H9 (cell line): ENCODE data around the gene ACAP3. TPM values are rescaled to one million over a fixed set of nuclear protein-coding genes. Genes with fewer than 3 reads are reported as not detected.

ENCODE experiments used
- DNase-seq: peaks from one replicate; pipeline ENCODE4 v3.0.0-alpha.2; 2017
- H2AFZ ChIP-seq: one replicate; pipeline ENCODE4 v1.6.1; 2013; ENCODE audit warnings: mild to moderate bottlenecking, low read length, control low read depth, moderate library complexity
- H2AK5ac ChIP-seq: 2 replicates; pipeline ENCODE4 v1.6.1; 2013; ENCODE audit warnings: low read length, control low read depth, mixed read lengths; ENCODE audit not compliant: insufficient read length
- H2BK120ac ChIP-seq: one replicate; pipeline ENCODE4 v1.6.1; 2013; ENCODE audit warnings: low read depth, mild to moderate bottlenecking, low read length, control low read depth, inconsistent platforms; ENCODE audit not compliant: poor library complexity, severe bottlenecking
- H2BK12ac ChIP-seq: 2 replicates; pipeline ENCODE4 v1.6.1; 2013; ENCODE audit warnings: low read length, control low read depth, mixed read lengths, low read depth; ENCODE audit not compliant: insufficient read length
- H2BK15ac ChIP-seq: 2 replicates; pipeline ENCODE4 v1.6.1; 2013; ENCODE audit warnings: low read depth, low read length, control low read depth
- H2BK20ac ChIP-seq: one replicate; pipeline ENCODE4 v1.6.1; 2013; ENCODE audit warnings: low read depth, mild to moderate bottlenecking, low read length, control low read depth, inconsistent platforms; ENCODE audit not compliant: poor library complexity, severe bottlenecking
- H2BK5ac ChIP-seq: 2 replicates; pipeline ENCODE4 v1.6.1; 2013; ENCODE audit warnings: low read length, control low read depth, mixed read lengths; ENCODE audit not compliant: insufficient read length
- H3K14ac ChIP-seq: 2 replicates; pipeline ENCODE4 v1.6.1; 2013; ENCODE audit warnings: low read length, control low read depth; ENCODE audit not compliant: insufficient read depth
- H3K18ac ChIP-seq: 2 replicates; pipeline ENCODE4 v1.6.1; 2013; ENCODE audit warnings: low read depth, mild to moderate bottlenecking, mixed read lengths, low read length, control low read depth; ENCODE audit not compliant: insufficient read length
- H3K23ac ChIP-seq: 2 replicates; pipeline ENCODE4 v1.6.1; 2013; ENCODE audit warnings: low read length, control low read depth, mixed read lengths, low read depth; ENCODE audit not compliant: insufficient read length
- H3K23me2 ChIP-seq: 2 replicates; pipeline ENCODE4 v1.6.1; 2013; ENCODE audit warnings: low read depth, mild to moderate bottlenecking, mixed read lengths, low read length, control low read depth; ENCODE audit not compliant: insufficient read length, poor library complexity, severe bottlenecking
- H3K27ac ChIP-seq: 2 replicates; pipeline ENCODE4 v1.5.1; 2013; ENCODE audit warnings: low read length, control low read depth, mixed read lengths, low read depth; ENCODE audit not compliant: insufficient read length
- H3K27me3 ChIP-seq: 2 replicates; pipeline ENCODE4 v1.6.1; 2013; ENCODE audit warnings: low read length, control low read depth, inconsistent platforms; ENCODE audit not compliant: insufficient read depth
- H3K4ac ChIP-seq: 2 replicates; pipeline ENCODE4 v1.6.1; 2013; ENCODE audit warnings: low read depth, mild to moderate bottlenecking, control low read depth, inconsistent platforms, low read length, moderate library complexity
- H3K4me1 ChIP-seq: 2 replicates; pipeline ENCODE4 v1.6.1; 2013; ENCODE audit warnings: low read length, control low read depth, inconsistent platforms; ENCODE audit not compliant: insufficient read depth
- H3K4me2 ChIP-seq: 2 replicates; pipeline ENCODE4 v1.6.1; 2013; ENCODE audit warnings: low read length, control low read depth, mixed read lengths; ENCODE audit not compliant: insufficient read length, insufficient read depth
- H3K56ac ChIP-seq: 2 replicates; pipeline ENCODE4 v1.6.1; 2013; ENCODE audit warnings: low read depth, mild to moderate bottlenecking, mixed read lengths, low read length, control low read depth; ENCODE audit not compliant: insufficient read length
- H3K79me1 ChIP-seq: 2 replicates; pipeline ENCODE4 v1.6.1; 2013; ENCODE audit warnings: low read depth, mild to moderate bottlenecking, moderate library complexity, low read length, control low read depth, inconsistent platforms; ENCODE audit not compliant: insufficient read depth, poor library complexity, severe bottlenecking
- H3K79me2 ChIP-seq: 2 replicates; pipeline ENCODE4 v1.6.1; 2013; ENCODE audit warnings: low read length, control low read depth, inconsistent platforms; ENCODE audit not compliant: insufficient read depth
- H3K9ac ChIP-seq: 2 replicates; pipeline ENCODE4 v1.6.1; 2013; ENCODE audit warnings: low read length, control low read depth, mixed read lengths; ENCODE audit not compliant: insufficient read length; ENCODE audit errors: extremely low read depth
- H3K9me3 ChIP-seq: one replicate; pipeline ENCODE4 v1.6.1; 2013; ENCODE audit warnings: low read depth, low read length, inconsistent platforms; ENCODE audit not compliant: control insufficient read depth
- H3T11ph ChIP-seq: one replicate; pipeline ENCODE4 v1.6.1; 2013; ENCODE audit warnings: mild to moderate bottlenecking, low read length, control low read depth, inconsistent platforms
- H4K20me1 ChIP-seq: one replicate; pipeline ENCODE4 v1.6.1; 2013; ENCODE audit not compliant: control insufficient read depth, insufficient read length, insufficient read depth
- H4K5ac ChIP-seq: 2 replicates; pipeline ENCODE4 v1.6.1; 2013; ENCODE audit warnings: low read depth, mild to moderate bottlenecking, mixed read lengths, low read length, control low read depth; ENCODE audit not compliant: insufficient read length
- H4K8ac ChIP-seq: replicated peaks from 2 replicates; pipeline ENCODE4 v1.6.1; 2013; ENCODE audit warnings: low read length, control low read depth, mixed read lengths, low read depth; ENCODE audit not compliant: insufficient read length
- H4K91ac ChIP-seq: 2 replicates; pipeline ENCODE4 v1.6.1; 2013; ENCODE audit warnings: low read depth, mild to moderate bottlenecking, moderate library complexity, mixed read lengths, low read length, control low read depth; ENCODE audit not compliant: insufficient read length
- H3K27ac Mint-ChIP-seq, 3 experiments: 2 replicates in 2 of 3; 3 replicates in 1 of 3; pipeline ENCODE4 v1.8.0; 2020 to 2021; ENCODE audit warnings: mixed read lengths in 3 of 3, mild to moderate bottlenecking in 1 of 3, moderate library complexity in 1 of 3
- H3K27me3 Mint-ChIP-seq: 2 replicates; pipeline ENCODE4 v1.8.0; 2021; ENCODE audit warnings: low read depth, mild to moderate bottlenecking, moderate library complexity, mixed read lengths
- H3K36me3 Mint-ChIP-seq, 3 experiments: 2 replicates in 2 of 3; 3 replicates in 1 of 3; pipeline ENCODE4 v1.8.0; 2020 to 2021; ENCODE audit warnings: low read depth in 3 of 3, mixed read lengths in 3 of 3; ENCODE audit not compliant: insufficient read depth in 1 of 3
- H3K4me1 Mint-ChIP-seq, 2 experiments: 2 replicates each; pipeline ENCODE4 v1.8.0; 2020; ENCODE audit warnings: mixed read lengths in 2 of 2
- H3K4me3 Mint-ChIP-seq, 2 experiments: 2 replicates in 1 of 2; 3 replicates in 1 of 2; pipeline ENCODE4 v1.8.0; 2020 to 2021; ENCODE audit warnings: mild to moderate bottlenecking in 2 of 2, mixed read lengths in 2 of 2, moderate library complexity in 1 of 2
- H3K9me3 Mint-ChIP-seq, 2 experiments: 2 replicates in 1 of 2; 3 replicates in 1 of 2; pipeline ENCODE4 v1.8.0; 2020; ENCODE audit warnings: mild to moderate bottlenecking in 2 of 2, mixed read lengths in 2 of 2, moderate library complexity in 1 of 2
- WGBS: extraction: QIAGEN DNeasy Blood & Tissue Kit; methylation state at CpG from one replicate; pipeline ENCODE4 v1.1.7; 2013; ENCODE audit warnings: missing lambda C conversion rate, low lambda C conversion rate, mixed read lengths; ENCODE audit not compliant: insufficient read length; ENCODE audit errors: extremely low coverage; 5-methylcytosine and 5-hydroxymethylcytosine counted together
- total RNA-seq: library from RNA; stranded (reverse); gene quantifications from 2 replicates; pipeline ENCODE4 v1.2.1, GENCODE V29; 2021
- TF ChIP-seq, protein P1 (sequence below): fragments of 200-600 bp; sonication (generic); conservative IDR thresholded peaks from 3 replicates; pipeline ENCODE4 v1.8.0; 2021; ENCODE audit warnings: antibody characterized with exemption, mild to moderate bottlenecking

The ACAP3 gene
- total RNA-seq, 1 experiment from 2014 or later = 41.4 TPM

GRCh38 chr1:1246577-1247340 lies 61.0 kb downstream of the ACAP3 start, which contains the start of gene C1QTNF12:
C1QTNF12 (minus strand) TSS chr1:1246722; CDS start chr1:1246690, 32 bp downstream.
- H4K91ac ChIP-seq = no peak within 1 kb of the TSS
- H3K9me3 Mint-ChIP-seq = no peaks in the 10 kb centered on the region
- H3K4me2 ChIP-seq = no peak within 1 kb of the TSS
- H2BK120ac ChIP-seq = no peak within 1 kb of the TSS
- no peak within 1 kb of the TSS for H4K8ac ChIP-seq
- H3K14ac ChIP-seq = no peak within 1 kb of the TSS
- H3K27me3 ChIP-seq = no peaks in the 10 kb centered on the region
- H3T11ph ChIP-seq = no peak within 1 kb of the TSS
- H2AK5ac ChIP-seq = no peak within 1 kb of the TSS
- no peak within 1 kb of the TSS for H2BK20ac ChIP-seq
- H3K4me1 Mint-ChIP-seq = peaks cover 0 to 2% of the 10 kb centered on the region in 2 experiments; a peak in 1 of 4 replicates
- H3K79me2 ChIP-seq = no peaks in the 10 kb centered on the region
- peaks cover 16% of the 10 kb centered on the region for H3K27me3 Mint-ChIP-seq
- no peak within 1 kb of the TSS for H3K23ac ChIP-seq
- H3K9ac ChIP-seq = no peak within 1 kb of the TSS
- no peak within 1 kb of the TSS for H3K4ac ChIP-seq
- no peaks in the 10 kb centered on the region for H3K23me2 ChIP-seq
- no peaks in the 10 kb centered on the region for H4K20me1 ChIP-seq
- H2BK12ac ChIP-seq = no peak within 1 kb of the TSS
- H2AFZ ChIP-seq = no peak within 1 kb of the TSS
- no peak within 1 kb of the TSS for H3K56ac ChIP-seq
- no peaks in the 10 kb centered on the region for H3K4me1 ChIP-seq
- H3K18ac ChIP-seq = no peak within 1 kb of the TSS
- H3K79me1 ChIP-seq = no peaks in the 10 kb centered on the region
- WGBS = no CpG with 5 or more reads among the region's 74 CpGs
- no peak within 1 kb of the TSS for H3K27ac Mint-ChIP-seq
- DNase-seq = no peak
- no peak within 1 kb of the TSS for H4K5ac ChIP-seq
- H3K9me3 ChIP-seq = no peaks in the 10 kb centered on the region
- no peak within 1 kb of the TSS for H2BK15ac ChIP-seq
- TF ChIP-seq, protein P1, sequence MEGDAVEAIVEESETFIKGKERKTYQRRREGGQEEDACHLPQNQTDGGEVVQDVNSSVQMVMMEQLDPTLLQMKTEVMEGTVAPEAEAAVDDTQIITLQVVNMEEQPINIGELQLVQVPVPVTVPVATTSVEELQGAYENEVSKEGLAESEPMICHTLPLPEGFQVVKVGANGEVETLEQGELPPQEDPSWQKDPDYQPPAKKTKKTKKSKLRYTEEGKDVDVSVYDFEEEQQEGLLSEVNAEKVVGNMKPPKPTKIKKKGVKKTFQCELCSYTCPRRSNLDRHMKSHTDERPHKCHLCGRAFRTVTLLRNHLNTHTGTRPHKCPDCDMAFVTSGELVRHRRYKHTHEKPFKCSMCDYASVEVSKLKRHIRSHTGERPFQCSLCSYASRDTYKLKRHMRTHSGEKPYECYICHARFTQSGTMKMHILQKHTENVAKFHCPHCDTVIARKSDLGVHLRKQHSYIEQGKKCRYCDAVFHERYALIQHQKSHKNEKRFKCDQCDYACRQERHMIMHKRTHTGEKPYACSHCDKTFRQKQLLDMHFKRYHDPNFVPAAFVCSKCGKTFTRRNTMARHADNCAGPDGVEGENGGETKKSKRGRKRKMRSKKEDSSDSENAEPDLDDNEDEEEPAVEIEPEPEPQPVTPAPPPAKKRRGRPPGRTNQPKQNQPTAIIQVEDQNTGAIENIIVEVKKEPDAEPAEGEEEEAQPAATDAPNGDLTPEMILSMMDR = no peak; the same call in 2 of the 3 replicates
- no peak within 1 kb of the TSS for H3K27ac ChIP-seq
- H2BK5ac ChIP-seq = no peak within 1 kb of the TSS
- H3K36me3 Mint-ChIP-seq = peaks cover 0 to 3% (median 0%) of the 10 kb centered on the region in 3 experiments; a peak in 1 of 7 replicates
- peak within 1 kb of the TSS in 1 of 2 experiments; percentile 27; a peak in 1 of 5 replicates for H3K4me3 Mint-ChIP-seq
